Hematopoietic multipotent progenitor cell treated with erythropoietin and hydrocortisone succinate and interleukin-3 and kit ligand, for 8 days (in vitro differentiated cells): Measurements from ENCODE around the gene MIGA2.
"Not testable (repeated sequence)": the region's sequence is repeated elsewhere in the genome, so short reads cannot be mapped to it uniquely, and the experiment has no call there.

Source experiments
- DNase-seq: peaks from one replicate; pipeline ENCODE4 v3.0.0-alpha.2; 2015

MIGA2 gene

GRCh38 chr9:129102791-129103594, 66.6 kb downstream of the MIGA2 start:
- peak; percentile 73 for DNase-seq

GRCh38 chr9:129103595-129103965, 67.2 kb downstream of the MIGA2 start:
- DNase-seq = no peak

GRCh38 chr9:129104051-129104450, 67.6 kb downstream of the MIGA2 start:
- no peak for DNase-seq

- DNase-seq = no peak
Measured at GRCh38 chr9:129105857-129106694, 69.7 kb downstream of the MIGA2 start.

GRCh38 chr9:129107651-129108050, 71.2 kb downstream of the MIGA2 start:
- DNase-seq = no peak

- no peak for DNase-seq
Measured at GRCh38 chr9:129108083-129108804, 71.8 kb downstream of the MIGA2 start.

GRCh38 chr9:129108805-129109536, 72.5 kb downstream of the MIGA2 start:
- no peak for DNase-seq

- peak; percentile 53 for DNase-seq
Measured at GRCh38 chr9:129109537-129109903, 73.1 kb downstream of the MIGA2 start.

GRCh38 chr9:129109952-129110739, 73.7 kb downstream of the MIGA2 start:
- DNase-seq = no peak

- peak; percentile 91 for DNase-seq
Measured at GRCh38 chr9:129110740-129111527, 74.5 kb downstream of the MIGA2 start, which contains the start of the genes CRAT and PTPA. Gene CRAT (minus strand): TSS chr9:129110793. CDS start chr9:129110509, 284 bp downstream. Gene PTPA (plus strand): TSS chr9:129111415. CDS start chr9:129111601, 186 bp downstream.

GRCh38 chr9:129111528-129112151, 75.2 kb downstream of the MIGA2 start:
- DNase-seq = peak; percentile 44

- DNase-seq = not testable (repeated sequence)
Measured at GRCh38 chr9:129112526-129112925, 76.1 kb downstream of the MIGA2 start.

GRCh38 chr9:129113645-129114304, 77.3 kb downstream of the MIGA2 start:
- peak; percentile 67 for DNase-seq

- no peak for DNase-seq
Measured at GRCh38 chr9:129118799-129119198, 82.4 kb downstream of the MIGA2 start.

GRCh38 chr9:129121483-129121882, 85.1 kb downstream of the MIGA2 start:
- DNase-seq = no peak
